Mucosa of stomach (tissue), 1 donor: ENCODE data around the gene SRD5A2.
"Not testable (repeated sequence)": the region's sequence is repeated elsewhere in the genome, so short reads cannot be mapped to it uniquely, and the experiment has no call there.

ENCODE experiments used
- H3K27me3 ChIP-seq: one replicate; pipeline ENCODE4 v1.7.0; 2013; ENCODE audit warnings: mild to moderate bottlenecking, low read length; ENCODE audit not compliant: control insufficient read depth, insufficient read depth
- H3K36me3 ChIP-seq: one replicate; pipeline ENCODE4 v1.7.0; 2013; ENCODE audit warnings: low read length; ENCODE audit not compliant: control insufficient read depth, insufficient read depth
- H3K4me1 ChIP-seq: one replicate; pipeline ENCODE4 v1.7.0; 2013; ENCODE audit warnings: mild to moderate bottlenecking, low read length; ENCODE audit not compliant: control insufficient read depth, insufficient read depth
- H3K4me3 ChIP-seq: one replicate; pipeline ENCODE4 v1.7.0; 2013; ENCODE audit warnings: low read length
- H3K9ac ChIP-seq: one replicate; pipeline ENCODE4 v1.7.0; 2013; ENCODE audit warnings: mild to moderate bottlenecking, low read length, moderate library complexity
- H3K9me3 ChIP-seq: one replicate; pipeline ENCODE4 v1.7.0; 2013; ENCODE audit warnings: mild to moderate bottlenecking, low read length, moderate library complexity; ENCODE audit not compliant: control insufficient read depth
- donor health status: Pancreatic carcinoma.

SRD5A2 gene

DNA sequence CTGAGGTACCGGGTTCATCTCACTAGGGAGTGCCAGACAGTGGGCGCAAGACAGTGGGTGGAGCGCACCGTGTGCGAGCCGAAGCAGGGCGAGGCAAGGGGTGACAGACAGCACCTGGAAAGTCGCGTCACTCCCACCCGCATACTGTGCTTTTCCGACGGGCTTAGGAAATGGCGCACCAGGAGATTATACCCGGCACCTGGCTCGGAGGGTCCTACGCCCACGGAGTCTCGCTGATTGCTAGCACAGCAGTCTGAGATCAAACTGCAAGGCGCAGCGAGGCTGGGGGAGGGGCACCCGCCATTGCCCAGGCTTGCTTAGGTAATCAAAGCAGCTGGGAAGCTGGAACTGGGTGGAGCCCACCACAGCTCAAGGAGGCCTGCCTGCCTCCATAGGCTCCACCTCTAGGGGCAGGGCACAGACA, 84.3 kb downstream of the SRD5A2 start:
- H3K4me3 ChIP-seq, H3K9me3 ChIP-seq, H3K36me3 ChIP-seq, H3K27me3 ChIP-seq, H3K4me1 ChIP-seq: not testable (repeated sequence)
- H3K9ac ChIP-seq, result peak overlapping the region; percentile 37

DNA sequence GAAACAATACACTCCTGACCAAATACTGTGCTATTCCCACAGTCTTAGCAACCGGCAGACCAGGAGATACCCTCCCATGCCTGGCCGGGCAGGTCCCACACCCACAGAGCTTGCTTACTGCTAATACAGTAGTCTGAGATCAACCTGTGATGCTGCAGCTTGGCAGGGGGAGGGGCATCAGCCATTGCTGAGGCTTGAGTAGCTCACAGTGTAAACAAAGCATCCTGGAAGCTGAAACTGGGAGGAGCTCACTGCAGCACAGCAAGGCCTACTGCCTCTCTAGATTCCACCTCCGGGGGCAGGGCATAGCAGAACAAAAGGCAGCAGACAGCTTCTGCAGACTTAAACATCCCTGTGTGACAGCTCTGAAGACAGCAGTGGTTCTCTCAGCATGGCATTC, 91.4 kb downstream of the SRD5A2 start:
- not testable (repeated sequence) for H3K9me3 ChIP-seq, H3K4me1 ChIP-seq, H3K36me3 ChIP-seq, H3K27me3 ChIP-seq, H3K9ac ChIP-seq, H3K4me3 ChIP-seq

DNA sequence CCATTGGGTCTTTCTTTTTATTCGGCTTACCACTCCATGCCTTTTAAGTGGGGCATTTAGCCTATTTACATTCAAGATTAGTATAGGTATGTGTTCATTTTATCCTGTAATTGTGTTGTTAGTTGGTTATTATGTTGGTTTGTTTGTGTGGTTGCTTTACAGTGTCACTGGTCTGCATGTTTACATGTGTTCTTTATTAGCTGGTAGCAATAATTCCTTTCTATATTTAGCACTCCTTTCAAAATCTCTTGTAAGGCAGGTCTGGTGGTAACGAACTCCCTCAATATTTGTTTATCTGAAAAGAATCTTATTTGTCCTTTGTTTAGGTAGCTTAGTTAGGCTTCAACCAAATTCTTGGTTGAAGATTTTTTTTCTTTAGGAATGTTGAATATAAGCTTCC, 97.5 kb downstream of the SRD5A2 start:
- Histone ChIP-seq H3K4me3 (no peak overlapping the region), H3K36me3 (no peaks in the 10 kb centered on the region), H3K9ac (no peak overlapping the region), H3K4me1 (no peaks in the 10 kb centered on the region), H3K27me3 (no peaks in the 10 kb centered on the region), H3K9me3 (no peaks in the 10 kb centered on the region)

DNA sequence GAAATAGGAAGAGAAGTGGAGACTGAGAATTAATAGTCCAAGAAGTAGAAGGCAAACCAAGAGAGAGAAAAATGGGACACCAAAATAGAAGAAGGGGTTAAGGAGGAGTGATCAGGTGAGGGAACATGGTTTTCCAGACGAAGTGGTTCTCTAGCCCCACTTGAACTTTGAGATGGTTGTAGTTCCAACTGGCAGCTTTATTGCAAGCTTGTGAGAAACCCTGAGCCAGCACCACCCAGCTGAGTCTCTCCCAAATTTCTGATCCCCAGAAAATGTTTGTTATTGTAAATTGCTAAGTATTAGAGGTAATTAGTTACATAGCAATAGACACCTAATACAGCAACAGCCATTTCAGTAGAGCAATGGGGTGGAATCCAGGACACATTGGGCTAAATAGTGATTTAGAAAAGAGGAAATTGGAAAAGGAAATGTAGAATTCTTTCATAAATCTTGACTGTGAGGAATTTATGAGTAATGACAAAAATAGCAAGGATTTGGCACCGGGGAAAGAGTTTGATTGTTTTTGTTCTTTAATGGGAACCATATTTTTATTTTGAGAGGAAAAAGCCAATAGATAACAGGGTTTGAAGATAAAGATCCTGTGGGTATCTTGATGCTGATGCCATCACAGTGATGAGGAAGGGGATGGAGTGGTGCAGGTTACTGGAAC, 104.1 kb downstream of the SRD5A2 start:
- H3K9ac ChIP-seq, result no peak overlapping the region
- no peaks in the 10 kb centered on the region for H3K9me3 ChIP-seq
- no peaks in the 10 kb centered on the region for H3K4me1 ChIP-seq
- H3K36me3 ChIP-seq, result no peaks in the 10 kb centered on the region
- H3K4me3 ChIP-seq, result no peak overlapping the region
- H3K27me3 ChIP-seq, result no peaks in the 10 kb centered on the region

DNA sequence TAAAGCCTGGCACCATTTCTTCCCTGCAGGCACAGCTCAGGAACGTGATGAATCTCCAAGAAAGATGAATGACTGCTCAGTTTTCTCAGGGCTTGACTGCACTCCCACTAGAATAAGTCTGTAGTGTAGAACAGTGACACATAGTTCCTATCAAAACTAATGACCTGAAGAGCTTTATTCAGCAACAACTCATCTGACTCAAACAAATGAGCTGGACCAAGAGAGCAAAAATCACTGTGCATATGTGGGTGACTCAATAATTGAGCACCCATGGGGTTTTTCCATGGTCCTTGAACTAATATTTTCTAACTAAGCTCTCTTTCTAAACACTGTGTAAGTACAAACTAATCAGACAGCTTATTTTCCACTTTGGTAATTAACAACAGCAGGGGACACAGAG, 105.0 kb downstream of the SRD5A2 start:
- Histone ChIP-seq H3K4me3 (no peak overlapping the region), H3K36me3 (no peaks in the 10 kb centered on the region), H3K4me1 (no peaks in the 10 kb centered on the region), H3K9me3 (no peaks in the 10 kb centered on the region), H3K27me3 (no peaks in the 10 kb centered on the region), H3K9ac (no peak overlapping the region)

DNA sequence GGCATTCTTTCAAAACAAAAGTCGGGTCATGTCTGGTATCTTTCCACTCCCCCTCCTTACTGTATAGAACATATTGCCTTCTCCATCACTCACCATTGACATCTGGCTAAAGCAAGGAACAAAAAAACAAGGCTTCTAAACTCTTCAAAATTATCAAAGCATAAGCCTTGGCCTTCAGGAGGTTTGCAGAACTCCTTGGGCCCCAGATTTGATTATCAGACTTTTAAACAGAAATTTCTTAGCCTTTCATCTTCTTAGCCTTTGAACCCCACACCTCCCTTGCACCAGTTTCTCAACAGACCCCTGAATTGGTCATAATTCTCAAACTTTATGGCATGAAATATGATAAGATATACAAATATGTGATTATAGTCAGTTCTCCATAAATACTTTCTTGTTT, 106.4 kb downstream of the SRD5A2 start:
- Histone ChIP-seq H3K4me1 (no peaks in the 10 kb centered on the region), H3K9ac (no peak overlapping the region), H3K4me3 (no peak overlapping the region), H3K27me3 (no peaks in the 10 kb centered on the region), H3K36me3 (no peaks in the 10 kb centered on the region), H3K9me3 (no peaks in the 10 kb centered on the region)
